Measurements from ENCODE around the gene SLC25A21.

SLC25A21 gene

GRCh38 chr14:36935976-36936678 is 236.3 kb downstream of the SLC25A21 start:
- no peak for DNase-seq (ENCODE audit: low read depth)
- H3K4me3 ChIP-seq (ENCODE audit: low read length), result no peak overlapping the region
- TF ChIP-seq CTCF (conservative IDR thresholded peaks at IDR 0.05; ENCODE audit: low read depth, low read length), result no peak

GRCh38 chr14:36934304-36934703 is 238.1 kb downstream of the SLC25A21 start:
- no peak for DNase-seq (ENCODE audit: low read depth)
- no peak overlapping the region for H3K4me3 ChIP-seq (ENCODE audit: low read length)
- no peak for TF ChIP-seq CTCF (conservative IDR thresholded peaks at IDR 0.05; ENCODE audit: low read depth, low read length)

- no peak for TF ChIP-seq CTCF (conservative IDR thresholded peaks at IDR 0.05; ENCODE audit: low read depth, low read length)
- DNase-seq (ENCODE audit: low read depth), result no peak
- no peak overlapping the region for H3K4me3 ChIP-seq (ENCODE audit: low read length)
These were observed 240.6 kb downstream of the SLC25A21 start for GRCh38 chr14:36931791-36932190.

GRCh38 chr14:36928432-36928831 is 244.0 kb downstream of the SLC25A21 start:
- no peak for TF ChIP-seq CTCF (conservative IDR thresholded peaks at IDR 0.05; ENCODE audit: low read depth, low read length)
- H3K4me3 ChIP-seq (ENCODE audit: low read length), result no peak overlapping the region
- no peak for DNase-seq (ENCODE audit: low read depth)

GRCh38 chr14:36925094-36925493 is 247.3 kb downstream of the SLC25A21 start:
- no peak for DNase-seq (ENCODE audit: low read depth)
- TF ChIP-seq CTCF (conservative IDR thresholded peaks at IDR 0.05; ENCODE audit: low read depth, low read length), result no peak
- H3K4me3 ChIP-seq (ENCODE audit: low read length), result no peak overlapping the region

- H3K4me3 ChIP-seq (ENCODE audit: low read length), result no peak overlapping the region
- TF ChIP-seq CTCF (conservative IDR thresholded peaks at IDR 0.05; ENCODE audit: low read depth, low read length), result no peak
- DNase-seq (ENCODE audit: low read depth), result no peak
These were observed 255.7 kb downstream of the SLC25A21 start for GRCh38 chr14:36916668-36917067.

- no peak for DNase-seq (ENCODE audit: low read depth)
- no peak overlapping the region for H3K4me3 ChIP-seq (ENCODE audit: low read length)
- no peak for TF ChIP-seq CTCF (conservative IDR thresholded peaks at IDR 0.05; ENCODE audit: low read depth, low read length)
These were observed 257.3 kb downstream of the SLC25A21 start for GRCh38 chr14:36915081-36915480.
